GM12801 (cell line): Measurements from ENCODE around the gene RXRB.

ENCODE experiments used
- CTCF ChIP-seq: IDR thresholded peaks from one replicate; pipeline ENCODE4 v1.5.1; 2011; ENCODE audit warnings: control low read depth; ENCODE audit not compliant: insufficient read length; ENCODE audit errors: extremely low read depth

The RXRB gene

GRCh38 chr6:33192105-33192646 lies 8.3 kb downstream of the RXRB start, which contains the start of gene COL11A2:
Gene COL11A2 (minus strand): TSS chr6:33192467. CDS start chr6:33192240, 227 bp downstream.
- TF ChIP-seq CTCF: no peak

GRCh38 chr6:33191383-33192104 lies 8.9 kb downstream of the RXRB start:
- TF ChIP-seq CTCF: no peak

GRCh38 chr6:33190504-33191107 lies 9.9 kb downstream of the RXRB start:
- no peak for TF ChIP-seq CTCF

GRCh38 chr6:33189625-33190448 lies 10.6 kb downstream of the RXRB start:
- TF ChIP-seq CTCF: no peak

GRCh38 chr6:33189164-33189563 lies 11.3 kb downstream of the RXRB start:
- TF ChIP-seq CTCF: no peak

- TF ChIP-seq CTCF: no peak
Observed at GRCh38 chr6:33187809-33188208, 12.7 kb downstream of the RXRB start.

GRCh38 chr6:33185654-33186187 lies 14.7 kb downstream of the RXRB start:
- TF ChIP-seq CTCF: no peak
